IMR-90 (cell line): Measurements from ENCODE around the gene KTN1. TPM values are rescaled to one million over a fixed set of nuclear protein-coding genes. Genes with fewer than 3 reads are reported as not detected.

Experiments used
- ATAC-seq: fragments of 200-7000 bp; cut with Tn5 transposase; 2 replicates; pipeline ENCODE4 v1.9.1; 2020; ENCODE audit warnings: low read depth, mild to moderate bottlenecking, moderate library complexity
- BruUV-seq: library from RNA; stranded (reverse); fragments of 400-500 nt; replicated peaks from 2 replicates; lab custom pipeline; 2021; lab: Mats Ljungman, UMichigan
- CTCF ChIA-PET: fragments of 300-600 bp; formaldehyde crosslinking; extraction: SDS; loops from one replicate; lab custom pipeline; 2021; ENCODE audit warnings: antibody characterized with exemption; lab: Yijun Ruan, JAX
- POLR2A ChIA-PET: fragments of 300-600 bp; sonication (Branson Sonifier 250); formaldehyde crosslinking; loops from one replicate; lab custom pipeline; 2022; ENCODE audit warnings: antibody characterized with exemption; ENCODE audit not compliant: unreplicated experiment; lab: Charles Lee
- DNase-seq: peaks from one replicate; pipeline ENCODE4 v3.0.0; 2013
- H2AFZ ChIP-seq: replicated peaks from 2 replicates; pipeline ENCODE3; 2013; ENCODE audit warnings: low read length, mild to moderate bottlenecking; ENCODE audit not compliant: poor library complexity
- H2AK5ac ChIP-seq: 2 replicates; pipeline ENCODE4 v1.6.1; 2013; ENCODE audit warnings: low read depth, low read length, inconsistent platforms
- H2AK9ac ChIP-seq: replicated peaks from 2 replicates; pipeline ENCODE3; 2013; ENCODE audit warnings: mild to moderate bottlenecking, low read depth, low read length, moderate library complexity; ENCODE audit not compliant: poor library complexity
- H2BK120ac ChIP-seq: 2 replicates; pipeline ENCODE4 v1.6.1; 2013; ENCODE audit warnings: low read depth, low read length, inconsistent platforms
- H2BK15ac ChIP-seq: 3 replicates; pipeline ENCODE4 v1.6.1; 2013; ENCODE audit warnings: low read depth, low read length, inconsistent platforms
- H2BK20ac ChIP-seq: 2 replicates; pipeline ENCODE4 v1.6.1; 2013; ENCODE audit warnings: low read depth, mild to moderate bottlenecking, inconsistent platforms, low read length, moderate library complexity
- H2BK5ac ChIP-seq: 2 replicates; pipeline ENCODE4 v1.6.1; 2013; ENCODE audit warnings: mild to moderate bottlenecking, low read depth, low read length, inconsistent platforms; ENCODE audit not compliant: poor library complexity, severe bottlenecking
- H3K14ac ChIP-seq: replicated peaks from 2 replicates; pipeline ENCODE4 v1.6.1; 2013; ENCODE audit warnings: low read depth, low read length, inconsistent platforms
- H3K18ac ChIP-seq: 2 replicates; pipeline ENCODE4 v1.6.1; 2013; ENCODE audit warnings: low read depth, low read length, control low read depth
- H3K23ac ChIP-seq: 2 replicates; pipeline ENCODE4 v1.6.1; 2013; ENCODE audit warnings: low read depth, low read length, inconsistent platforms
- H3K27ac ChIP-seq: 2 replicates; pipeline ENCODE4 v1.5.1; 2013; ENCODE audit warnings: mild to moderate bottlenecking, control low read depth, low read length; ENCODE audit not compliant: insufficient read depth
- H3K27me3 ChIP-seq: 2 replicates; pipeline ENCODE4 v1.6.1; 2013; ENCODE audit warnings: low read length; ENCODE audit not compliant: control insufficient read depth, insufficient read depth
- H3K36me3 ChIP-seq: 2 replicates; pipeline ENCODE4 v1.6.1; 2013; ENCODE audit warnings: low read length, mixed read lengths; ENCODE audit not compliant: control insufficient read depth, insufficient read depth
- H3K4ac ChIP-seq: 2 replicates; pipeline ENCODE4 v1.6.1; 2013; ENCODE audit warnings: low read depth, low read length, inconsistent platforms
- H3K4me1 ChIP-seq: 2 replicates; pipeline ENCODE4 v1.6.1; 2013; ENCODE audit warnings: low read length, mixed read lengths; ENCODE audit not compliant: control insufficient read depth, insufficient read depth
- H3K4me2 ChIP-seq: 2 replicates; pipeline ENCODE4 v1.6.1; 2013; ENCODE audit warnings: low read depth, mild to moderate bottlenecking, control low read depth, low read length, moderate library complexity
- H3K4me3 ChIP-seq: 2 replicates; pipeline ENCODE4 v1.5.1; 2013; ENCODE audit warnings: low read depth, mild to moderate bottlenecking, control low read depth, low read length, moderate library complexity; ENCODE audit not compliant: insufficient read depth
- H3K56ac ChIP-seq: 2 replicates; pipeline ENCODE4 v1.6.1; 2013; ENCODE audit warnings: low read length, inconsistent platforms; ENCODE audit not compliant: insufficient read depth; ENCODE audit errors: extremely low read depth
- H3K79me1 ChIP-seq, 2 experiments: 2 replicates each; pipeline ENCODE4 v1.6.1; 2013; ENCODE audit warnings: low read length in 2 of 2, inconsistent platforms in 1 of 2, low read depth in 1 of 2
- H3K9ac ChIP-seq: 2 replicates; pipeline ENCODE4 v1.6.1; 2013; ENCODE audit warnings: low read depth, low read length, control low read depth
- H3K9me1 ChIP-seq: 2 replicates; pipeline ENCODE4 v1.6.1; 2013; ENCODE audit warnings: low read length, inconsistent platforms; ENCODE audit not compliant: insufficient read depth
- H3K9me3 ChIP-seq: 2 replicates; pipeline ENCODE4 v1.6.1; 2013; ENCODE audit warnings: low read length; ENCODE audit not compliant: control insufficient read depth, insufficient read depth
- H4K20me1 ChIP-seq: 2 replicates; pipeline ENCODE4 v1.6.1; 2013; ENCODE audit warnings: low read length, inconsistent platforms; ENCODE audit not compliant: insufficient read depth
- H4K5ac ChIP-seq: 2 replicates; pipeline ENCODE4 v1.6.1; 2013; ENCODE audit warnings: mild to moderate bottlenecking, low read depth, low read length, control low read depth
- H4K8ac ChIP-seq, 2 experiments: 2 replicates each; pipeline ENCODE4 v1.6.1; 2013; ENCODE audit warnings: low read depth in 2 of 2, low read length in 2 of 2, control low read depth in 1 of 2, inconsistent platforms in 1 of 2
- H4K91ac ChIP-seq: 2 replicates; pipeline ENCODE4 v1.6.1; 2013; ENCODE audit warnings: low read depth, low read length, inconsistent platforms; ENCODE audit not compliant: insufficient read depth
- MAZ ChIP-seq: IDR thresholded peaks from 2 replicates; pipeline ENCODE4 v1.6.1; 2012; ENCODE audit warnings: low read depth, mild to moderate bottlenecking, low read length, improper control_type of control experiment, moderate library complexity, borderline replicate concordance
- NFE2L2 ChIP-seq: fragments of 150-350 bp; IDR thresholded peaks from 2 replicates; pipeline ENCODE4 v1.6.1; 2016; ENCODE audit warnings: low read depth, mild to moderate bottlenecking, low read length
- RCOR1 ChIP-seq: IDR thresholded peaks from 2 replicates; pipeline ENCODE4 v1.6.1; 2012; ENCODE audit warnings: mild to moderate bottlenecking, low read length, improper control_type of control experiment; ENCODE audit not compliant: insufficient replicate concordance
- WGBS, 2 experiments: methylation state at CpG; one replicate each; pipeline versions ENCODE4 v1.1.5 to v1.1.7; 2013; ENCODE audit warnings: missing lambda C conversion rate in 2 of 2; ENCODE audit not compliant: insufficient read length in 1 of 2; ENCODE audit errors: extremely low coverage in 2 of 2; 5-methylcytosine and 5-hydroxymethylcytosine counted together
- dilution Hi-C: fragments of 300-500 bp; cut with HindIII; formaldehyde crosslinking; loops from one replicate; pipeline ENCODE4 v1.14.3; 2018; ENCODE audit warnings: low sequenced_read_pairs; ENCODE audit not compliant: unreplicated experiment
- in situ Hi-C: fragments of 300-500 bp; cut with MboI; formaldehyde crosslinking; loops from 3 replicates; pipeline ENCODE4 v1.14.3; 2019; ENCODE audit warnings: low sequenced_read_pairs, inconsistent platforms, mixed read lengths
- intact Hi-C: fragments of 100-400 bp; cut with micrococcal nuclease; formaldehyde crosslinking; loops from 2 replicates; pipeline ENCODE4 v1.10.0; 2022
- polyA plus RNA-seq, 3 experiments: library from polyadenylated mRNA; depleted of rRNA; stranded (reverse); fragments of >200 nt; gene quantifications; 2 replicates each; pipeline ENCODE4 v1.2.3, GENCODE V29; 2012; ENCODE audit warnings: low replicate concordance in 1 of 3
- total RNA-seq: library from RNA; depleted of rRNA; stranded (reverse); fragments of >200 nt; gene quantifications from 2 replicates; pipeline ENCODE4 v1.2.3, GENCODE V29; 2012
- TF ChIP-seq, protein P1 (sequence below): fragments of 150-350 bp; IDR thresholded peaks from 2 replicates; pipeline ENCODE4 v1.6.1; 2017; ENCODE audit warnings: mild to moderate bottlenecking, antibody characterized with exemption, low read length, low read depth

The KTN1 gene
- total and polyA plus RNA-seq, 2 of the 4 experiments (the other 2 are of a cell fraction) = 42.1 to 57.2 TPM

DNA sequence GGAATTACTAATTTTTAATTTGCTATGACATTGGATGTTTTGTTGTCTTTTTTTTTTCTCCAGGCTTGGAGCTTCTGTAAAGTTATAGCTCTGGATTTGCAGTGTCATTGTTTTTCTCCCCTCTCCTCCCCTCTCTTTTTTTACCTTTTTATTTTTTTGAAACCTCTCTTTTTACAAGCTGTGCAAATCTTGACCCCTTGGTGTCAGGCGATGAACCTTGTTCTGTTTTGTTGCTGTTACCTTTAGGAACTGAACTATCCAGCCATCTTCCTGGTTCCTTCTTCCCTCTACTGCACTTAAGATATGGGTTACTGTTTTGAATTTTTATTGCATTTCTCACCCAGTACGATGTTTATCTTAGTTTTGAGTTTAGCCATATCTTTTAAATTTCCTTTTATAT lies 13.7 kb downstream of the KTN1 start:
- peak overlapping the region; percentile 76; the same call in 1 of the 2 replicates for H3K18ac ChIP-seq
- H3K27me3 ChIP-seq = no peaks in the 10 kb centered on the region
- H3K36me3 ChIP-seq = no peaks in the 10 kb centered on the region
- no peak overlapping the region for H3K23ac ChIP-seq
- H4K20me1 ChIP-seq = peaks cover 64% of the 10 kb centered on the region
- no peak overlapping the region for H3K4me3 ChIP-seq
- no peak overlapping the region for H2BK120ac ChIP-seq
- H3K27ac ChIP-seq = no peak overlapping the region
- no peak overlapping the region for H2BK15ac ChIP-seq
- no peak overlapping the region for H2AK5ac ChIP-seq
- no peak overlapping the region for H2AFZ ChIP-seq
- no peak overlapping the region for H3K4ac ChIP-seq
- intact Hi-C loops (no loop called here), dilution Hi-C loops (no loop called here), in situ Hi-C loops (no loop called here)
- ChIA-PET POLR2A (interaction anchor here (0.7 kb wide), 1 partner anchor 12 kb away, joined by 5 read pairs; no protein-coding TSS in a partner anchor), CTCF (no interaction called here)
- H4K5ac ChIP-seq = peak overlapping the region; percentile 42; the same call in 1 of the 2 replicates
- H2AK9ac ChIP-seq = no peak overlapping the region
- H3K4me1 ChIP-seq = peaks cover 10% of the 10 kb centered on the region
- DNase-seq = no peak
- no CpG with 5 or more reads among the region's 2 CpGs for WGBS, 2 experiments
- TF ChIP-seq, protein P1, sequence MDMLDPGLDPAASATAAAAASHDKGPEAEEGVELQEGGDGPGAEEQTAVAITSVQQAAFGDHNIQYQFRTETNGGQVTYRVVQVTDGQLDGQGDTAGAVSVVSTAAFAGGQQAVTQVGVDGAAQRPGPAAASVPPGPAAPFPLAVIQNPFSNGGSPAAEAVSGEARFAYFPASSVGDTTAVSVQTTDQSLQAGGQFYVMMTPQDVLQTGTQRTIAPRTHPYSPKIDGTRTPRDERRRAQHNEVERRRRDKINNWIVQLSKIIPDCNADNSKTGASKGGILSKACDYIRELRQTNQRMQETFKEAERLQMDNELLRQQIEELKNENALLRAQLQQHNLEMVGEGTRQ = no peak
- 0 out of 2 replicates have a peak, but pooled peaks have one; percentile 51 for TF ChIP-seq NFE2L2
- TF ChIP-seq MAZ = no peak
- no peak for TF ChIP-seq RCOR1
- H3K9me3 ChIP-seq = no peaks in the 10 kb centered on the region
- peaks cover 7 to 53% of the 10 kb centered on the region in 2 experiments for H3K79me1 ChIP-seq
- H2BK5ac ChIP-seq = peak overlapping the region; percentile 36
- peak overlapping the region; percentile 67 for H3K4me2 ChIP-seq
- H3K56ac ChIP-seq = no peak overlapping the region
- no peak overlapping the region for H3K9ac ChIP-seq
- peaks cover 3% of the 10 kb centered on the region; the same call in 1 of the 2 replicates for H3K9me1 ChIP-seq
- H4K91ac ChIP-seq = no peak overlapping the region
- ATAC-seq = peak; percentile 59
- no peak overlapping the region for H2BK20ac ChIP-seq
- no peak overlapping the region; a peak in 1 of 4 replicates for H4K8ac ChIP-seq
- no peak overlapping the region; the same call in 1 of the 2 replicates for H3K14ac ChIP-seq
- no TSS peak for BruUV-seq
